ENCODE results near the gene FBXO28. TPM values are rescaled to one million over a fixed set of nuclear protein-coding genes. Genes with fewer than 3 reads are reported as not detected.

FBXO28 gene
- total and polyA plus RNA-seq, 2 donors (not counting 3 experiments of a cell fraction or from before 2014, with no cell fraction given), result 8.9 to 32.6 TPM

DNA sequence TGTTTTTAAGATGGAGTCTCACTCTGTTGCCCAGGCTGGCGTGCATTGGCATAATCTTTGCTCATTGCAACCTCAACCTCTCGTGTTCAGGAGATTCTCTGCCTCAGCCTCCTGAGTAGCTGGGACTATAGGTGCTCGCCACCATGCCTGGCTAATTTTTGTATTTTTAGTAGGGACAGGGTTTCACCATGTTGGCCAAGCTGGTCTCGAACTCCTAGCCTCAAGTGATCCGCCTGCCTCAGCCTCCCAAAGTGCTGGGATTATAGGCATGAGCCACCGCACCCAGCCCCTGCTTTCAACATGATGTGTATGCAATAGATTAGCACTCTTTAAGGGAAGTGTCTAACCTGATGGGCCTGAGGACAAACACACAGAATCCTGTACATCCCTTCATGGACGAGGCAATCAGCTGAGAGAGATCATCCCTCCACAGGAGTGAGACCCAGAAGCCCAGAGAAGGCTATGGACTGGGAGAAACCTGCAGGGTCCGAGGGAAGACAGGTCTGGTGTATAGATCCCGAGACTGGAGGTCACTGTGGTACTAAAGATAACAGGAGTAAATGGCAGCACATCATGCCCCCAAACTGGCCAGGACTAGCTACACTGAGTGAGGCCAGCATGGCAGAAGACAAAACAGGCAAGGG, 63.6 kb downstream of the FBXO28 start:
- Histone ChIP-seq H3K9ac (replicated peaks; ENCODE audit: extremely low read depth, insufficient read depth, low read length) (no peak overlapping the region), H2AFZ (ENCODE audit: low read depth, low read length) (no peak overlapping the region), H3K9me3 (replicated peaks; ENCODE audit: control insufficient read depth, insufficient read depth, low read length) (no peaks in the 10 kb centered on the region), H3K36me3 (ENCODE audit: control insufficient read depth in 2 of 2, extremely low read depth in 1 of 2, insufficient read depth in 2 of 2, low read length in 2 of 2) (no peaks in the 10 kb centered on the region), H3K27ac (ENCODE audit: insufficient read depth, low read depth, low read length) (no peak overlapping the region), H3K9me1 (replicated peaks; ENCODE audit: control insufficient read depth, extremely low read depth, insufficient read depth, low read length) (no peaks in the 10 kb centered on the region), H4K20me1 (replicated peaks; ENCODE audit: control insufficient read depth, extremely low read depth, insufficient read depth, low read length) (no peaks in the 10 kb centered on the region), H3K4me1 (ENCODE audit: control insufficient read depth, extremely low read depth, insufficient read depth, low read length) (peaks cover 2% of the 10 kb centered on the region), H3K79me2 (ENCODE audit: control insufficient read depth, insufficient read depth, low read length) (no peaks in the 10 kb centered on the region), H3K4me3 (replicated peaks in 1 of 3; ENCODE audit: insufficient read depth in 1 of 3, low read depth in 1 of 3, low read length in 3 of 3) (no peak overlapping the region), H3K27me3 (ENCODE audit: control insufficient read depth in 2 of 2, insufficient read depth in 2 of 2, low read length in 2 of 2) (peaks cover 0 to under 1% of the 10 kb centered on the region in 2 experiments), H3K4me2 (ENCODE audit: insufficient read depth, low read length) (no peak overlapping the region)
- no peak for TF ChIP-seq POLR2A (IDR thresholded peaks at IDR 0.05; ENCODE audit: low read depth, low read length)
- no peak for TF ChIP-seq POLR2AphosphoS5 (IDR thresholded peaks at IDR 0.05; ENCODE audit: insufficient read depth, low read depth, low read length)
- TF ChIP-seq MYC (IDR thresholded peaks at IDR 0.05; ENCODE audit: low read depth, low read length), result no peak
- no peak for TF ChIP-seq FOS (IDR thresholded peaks at IDR 0.05; ENCODE audit: borderline replicate concordance, insufficient read depth, low read length)
- TF ChIP-seq EZH2 (IDR thresholded peaks at IDR 0.05; ENCODE audit: borderline replicate concordance, low read depth, low read length, severe bottlenecking), result no peak
- no peak for TF ChIP-seq JUN (IDR thresholded peaks at IDR 0.05; ENCODE audit: borderline replicate concordance, insufficient read depth, insufficient read length, low read depth)
- TF ChIP-seq, protein P1, sequence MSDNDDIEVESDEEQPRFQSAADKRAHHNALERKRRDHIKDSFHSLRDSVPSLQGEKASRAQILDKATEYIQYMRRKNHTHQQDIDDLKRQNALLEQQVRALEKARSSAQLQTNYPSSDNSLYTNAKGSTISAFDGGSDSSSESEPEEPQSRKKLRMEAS (IDR thresholded peaks at IDR 0.05; ENCODE audit: insufficient read depth, insufficient read length), result no peak
- no peak for TF ChIP-seq GATA2 (IDR thresholded peaks at IDR 0.05; ENCODE audit: insufficient read depth, insufficient read length, low read depth, low read length)
- TF ChIP-seq, protein P2, sequence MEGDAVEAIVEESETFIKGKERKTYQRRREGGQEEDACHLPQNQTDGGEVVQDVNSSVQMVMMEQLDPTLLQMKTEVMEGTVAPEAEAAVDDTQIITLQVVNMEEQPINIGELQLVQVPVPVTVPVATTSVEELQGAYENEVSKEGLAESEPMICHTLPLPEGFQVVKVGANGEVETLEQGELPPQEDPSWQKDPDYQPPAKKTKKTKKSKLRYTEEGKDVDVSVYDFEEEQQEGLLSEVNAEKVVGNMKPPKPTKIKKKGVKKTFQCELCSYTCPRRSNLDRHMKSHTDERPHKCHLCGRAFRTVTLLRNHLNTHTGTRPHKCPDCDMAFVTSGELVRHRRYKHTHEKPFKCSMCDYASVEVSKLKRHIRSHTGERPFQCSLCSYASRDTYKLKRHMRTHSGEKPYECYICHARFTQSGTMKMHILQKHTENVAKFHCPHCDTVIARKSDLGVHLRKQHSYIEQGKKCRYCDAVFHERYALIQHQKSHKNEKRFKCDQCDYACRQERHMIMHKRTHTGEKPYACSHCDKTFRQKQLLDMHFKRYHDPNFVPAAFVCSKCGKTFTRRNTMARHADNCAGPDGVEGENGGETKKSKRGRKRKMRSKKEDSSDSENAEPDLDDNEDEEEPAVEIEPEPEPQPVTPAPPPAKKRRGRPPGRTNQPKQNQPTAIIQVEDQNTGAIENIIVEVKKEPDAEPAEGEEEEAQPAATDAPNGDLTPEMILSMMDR (IDR thresholded peaks at IDR 0.05; ENCODE audit: extremely low read depth in 1 of 2, insufficient read depth in 1 of 2, low read depth in 1 of 2, low read length in 2 of 2), result no peak
- ChIA-PET CTCF (interaction anchor here (1.9 kb wide), 1 partner anchor 8 kb away, joined by 6 read pairs; no protein-coding TSS in a partner anchor), POLR2A (no interaction called here)
- no TSS peak for BruUV-seq (replicated peaks)
- dilution Hi-C loops (cut with MboI; ENCODE audit: extremely low pct_ligation_motif_present, low sequenced_read_pairs) (no loop called here), intact Hi-C loops (cut with micrococcal nuclease) (no loop called here)
- FAIRE-seq (no peak), DNase-seq (ENCODE audit: low read depth, low spot score) (no peak)

Data from endothelial cell of umbilical vein (primary cell).